GM12865 (cell line): ENCODE measurements around the gene CCNE1.

Experiments used
- DNase-seq: peaks from one replicate; pipeline ENCODE4 v3.0.0; 2010; ENCODE audit warnings: low read depth
- H3K4me3 ChIP-seq: 2 replicates; pipeline ENCODE4 v1.5.1; 2011; ENCODE audit warnings: mild to moderate bottlenecking, low read depth, low read length, control low read depth
- CTCF ChIP-seq: IDR thresholded peaks from 2 replicates; pipeline ENCODE4 v1.5.1; 2011; ENCODE audit warnings: low read length, control low read depth, low read depth, inconsistent platforms; ENCODE audit not compliant: insufficient read depth; ENCODE audit errors: missing control alignments

Gene CCNE1

GRCh38 chr19:29807870-29808405 is 3.9 kb upstream of the CCNE1 start:
- TF ChIP-seq CTCF: no peak
- no peak for DNase-seq
- H3K4me3 ChIP-seq: no peak overlapping the region

- peak overlapping the region; percentile 68 for H3K4me3 ChIP-seq
- no peak for DNase-seq
- no peak for TF ChIP-seq CTCF
Measured at GRCh38 chr19:29809795-29810503, 1.8 kb upstream of the CCNE1 start.

GRCh38 chr19:29810504-29810871 is 1.3 kb upstream of the CCNE1 start:
- DNase-seq: peak; percentile 54
- peak overlapping the region; percentile 68 for H3K4me3 ChIP-seq
- no peak for TF ChIP-seq CTCF

- TF ChIP-seq CTCF: no peak
- peak; percentile 23 for DNase-seq
- H3K4me3 ChIP-seq: peak overlapping the region; percentile 49
Measured at GRCh38 chr19:29812080-29812880, 489 bp downstream of the CCNE1 start.

GRCh38 chr19:29812881-29813275 is 1.1 kb downstream of the CCNE1 start:
- no peak for TF ChIP-seq CTCF
- DNase-seq: no peak
- peak overlapping the region; percentile 49 for H3K4me3 ChIP-seq

- no peak for DNase-seq
- no peak for TF ChIP-seq CTCF
- no peak overlapping the region for H3K4me3 ChIP-seq
Measured at GRCh38 chr19:29813642-29814041, 1.9 kb downstream of the CCNE1 start.

- peak; percentile 89 for DNase-seq
- TF ChIP-seq CTCF: peak; percentile 6
Measured at GRCh38 chr19:29815231-29815630, 3.4 kb downstream of the CCNE1 start.

More at GRCh38 chr19:29815231-29815630, 3.4 kb downstream of the CCNE1 start:
- H3K4me3 ChIP-seq: no peak overlapping the region
